SU-DHL-6 (cell line): ENCODE data around the gene RHEB.

Experiments
- EZH2phosphoT487 ChIP-seq: fragments of 200-600 bp; sonication (generic), shearing (Covaris generic); conservative IDR thresholded peaks from 2 replicates; pipeline ENCODE4 v1.6.1; 2018; ENCODE audit warnings: mild to moderate bottlenecking, antibody characterized with exemption, low read length, moderate library complexity, mixed read lengths
- TF ChIP-seq, protein P1 (sequence below): fragments of 200-600 bp; sonication (generic); IDR thresholded peaks from one replicate; pipeline ENCODE4 v1.5.1; 2017; ENCODE audit warnings: antibody characterized with exemption, mild to moderate bottlenecking, low read length, moderate library complexity; ENCODE audit not compliant: insufficient read depth, poor library complexity, severe bottlenecking

DNA sequence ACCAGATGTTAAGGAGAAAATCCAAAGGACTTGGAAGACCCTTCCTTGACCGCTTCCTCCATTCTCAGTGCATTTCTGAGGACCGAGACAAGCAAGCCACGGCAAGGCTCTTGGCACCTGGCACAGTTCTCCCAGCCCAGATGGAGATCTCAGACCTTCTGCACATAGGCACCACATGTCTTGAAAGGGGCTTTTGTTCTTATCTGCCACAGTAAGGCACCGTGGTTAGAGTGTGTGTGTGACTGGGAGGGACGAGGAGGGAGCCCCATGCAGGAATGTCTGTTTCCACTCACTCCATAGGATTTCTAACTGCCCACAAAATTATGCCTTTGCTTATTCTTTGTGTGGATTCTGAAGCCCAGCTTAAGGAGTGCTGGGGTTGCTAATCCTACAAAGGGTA lies 99.6 kb downstream of the RHEB start:
- TF ChIP-seq, protein P1, sequence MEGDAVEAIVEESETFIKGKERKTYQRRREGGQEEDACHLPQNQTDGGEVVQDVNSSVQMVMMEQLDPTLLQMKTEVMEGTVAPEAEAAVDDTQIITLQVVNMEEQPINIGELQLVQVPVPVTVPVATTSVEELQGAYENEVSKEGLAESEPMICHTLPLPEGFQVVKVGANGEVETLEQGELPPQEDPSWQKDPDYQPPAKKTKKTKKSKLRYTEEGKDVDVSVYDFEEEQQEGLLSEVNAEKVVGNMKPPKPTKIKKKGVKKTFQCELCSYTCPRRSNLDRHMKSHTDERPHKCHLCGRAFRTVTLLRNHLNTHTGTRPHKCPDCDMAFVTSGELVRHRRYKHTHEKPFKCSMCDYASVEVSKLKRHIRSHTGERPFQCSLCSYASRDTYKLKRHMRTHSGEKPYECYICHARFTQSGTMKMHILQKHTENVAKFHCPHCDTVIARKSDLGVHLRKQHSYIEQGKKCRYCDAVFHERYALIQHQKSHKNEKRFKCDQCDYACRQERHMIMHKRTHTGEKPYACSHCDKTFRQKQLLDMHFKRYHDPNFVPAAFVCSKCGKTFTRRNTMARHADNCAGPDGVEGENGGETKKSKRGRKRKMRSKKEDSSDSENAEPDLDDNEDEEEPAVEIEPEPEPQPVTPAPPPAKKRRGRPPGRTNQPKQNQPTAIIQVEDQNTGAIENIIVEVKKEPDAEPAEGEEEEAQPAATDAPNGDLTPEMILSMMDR, result no peak
- TF ChIP-seq EZH2phosphoT487, result no peak
